ENCODE data around the gene DRAXIN.

Gene DRAXIN

GRCh38 chr1:11720525-11720924 lies 29.0 kb downstream of the DRAXIN start:
- no peak for TF ChIP-seq CTCF (IDR thresholded peaks at IDR 0.05)

GRCh38 chr1:11721311-11721710 lies 29.8 kb downstream of the DRAXIN start:
- no peak for TF ChIP-seq CTCF (IDR thresholded peaks at IDR 0.05)

GRCh38 chr1:11722538-11722937 lies 31.0 kb downstream of the DRAXIN start:
- no peak for TF ChIP-seq CTCF (IDR thresholded peaks at IDR 0.05)

GRCh38 chr1:11725616-11726015 lies 34.1 kb downstream of the DRAXIN start:
- no peak for TF ChIP-seq CTCF (IDR thresholded peaks at IDR 0.05)

- no peak for TF ChIP-seq CTCF (IDR thresholded peaks at IDR 0.05)
Measured at GRCh38 chr1:11727119-11727518, 35.6 kb downstream of the DRAXIN start.

GRCh38 chr1:11728126-11728806 lies 36.8 kb downstream of the DRAXIN start:
- no peak for TF ChIP-seq CTCF (IDR thresholded peaks at IDR 0.05)

- no peak for TF ChIP-seq CTCF (IDR thresholded peaks at IDR 0.05)
Measured at GRCh38 chr1:11729155-11729497, 37.6 kb downstream of the DRAXIN start.
